HepG2 (cell line): ENCODE data around the gene GP1BA. TPM values are rescaled to one million over a fixed set of nuclear protein-coding genes. Genes with fewer than 3 reads are reported as not detected.

Experiments used
- ARNT2 ChIP-seq: sonication (generic); formaldehyde crosslinking; IDR thresholded peaks from 2 replicates; pipeline ENCODE4 v1.8.0; 2022; ENCODE audit warnings: mild to moderate bottlenecking, low read depth, missing genetic modification reagents, moderate library complexity
- ATF7 ChIP-seq, 2 experiments: fragments of 450-650 bp in 1 of 2; sonication (generic) in 1 of 2; formaldehyde crosslinking in 1 of 2; IDR thresholded peaks; 2 replicates each; pipeline versions ENCODE4 v1.4.0 to v1.6.1; 2016 to 2020; ENCODE audit warnings: antibody characterized with exemption in 1 of 2, mild to moderate bottlenecking in 1 of 2, missing genetic modification reagents in 1 of 2
- CHD2 ChIP-seq: IDR thresholded peaks from 2 replicates; pipeline ENCODE4 v1.6.1; 2011; ENCODE audit warnings: low read depth, low read length, improper control_type of control experiment
- EP300 ChIP-seq, 3 experiments: sonication (generic) in 1 of 3; formaldehyde crosslinking in 1 of 3; IDR thresholded peaks; 2 replicates each; pipeline versions ENCODE4 v1.5.1 to v1.6.1; 2011 to 2020; ENCODE audit warnings: low read depth in 2 of 3, low read length in 2 of 3, borderline replicate concordance in 1 of 3, improper control_type of control experiment in 1 of 3, mild to moderate bottlenecking in 1 of 3, missing genetic modification reagents in 1 of 3, moderate library complexity in 1 of 3
- FOXC1 ChIP-seq: sonication (generic); formaldehyde crosslinking; IDR thresholded peaks from 2 replicates; pipeline ENCODE4 v1.8.0; 2022; ENCODE audit warnings: mild to moderate bottlenecking, missing genetic modification reagents, borderline replicate concordance
- GFI1 ChIP-seq: sonication (generic); formaldehyde crosslinking; IDR thresholded peaks from 2 replicates; pipeline ENCODE4 v1.5.0; 2020; ENCODE audit warnings: missing genetic modification reagents, mild to moderate bottlenecking, borderline replicate concordance
- GTF2F1 ChIP-seq: fragments of 150-350 bp; IDR thresholded peaks from 2 replicates; pipeline ENCODE4 v1.6.1; 2014; ENCODE audit warnings: low read length
- MEF2D ChIP-seq: sonication (generic); formaldehyde crosslinking; IDR thresholded peaks from 2 replicates; pipeline ENCODE4 v1.5.1; 2020; ENCODE audit warnings: mild to moderate bottlenecking, missing genetic modification reagents
- NFIC ChIP-seq: IDR thresholded peaks from 2 replicates; pipeline ENCODE4 v1.6.1; 2012; ENCODE audit warnings: mild to moderate bottlenecking, low read length, inconsistent platforms
- PAWR ChIP-seq: sonication (generic); formaldehyde crosslinking; IDR thresholded peaks from 2 replicates; pipeline ENCODE4 v1.4.0; 2020; ENCODE audit warnings: missing genetic modification reagents, mild to moderate bottlenecking, borderline replicate concordance
- PITX1 ChIP-seq: sonication (generic); formaldehyde crosslinking; IDR thresholded peaks from 2 replicates; pipeline ENCODE4 v1.5.1; 2020; ENCODE audit warnings: mild to moderate bottlenecking, missing genetic modification reagents
- SMAD3 ChIP-seq: sonication (generic); formaldehyde crosslinking; IDR thresholded peaks from 2 replicates; pipeline ENCODE4 v1.4.0; 2020; ENCODE audit warnings: missing genetic modification reagents
- U2AF2 ChIP-seq: fragments of 200-400 bp; formaldehyde crosslinking; IDR thresholded peaks from 2 replicates; pipeline ENCODE4 v1.6.1; 2017; ENCODE audit warnings: low read depth, mild to moderate bottlenecking, low read length
- XBP1 ChIP-seq: sonication (generic); formaldehyde crosslinking; IDR thresholded peaks from 2 replicates; pipeline ENCODE4 v1.5.0; 2020; ENCODE audit warnings: missing genetic modification reagents
- ZNF138 ChIP-seq: sonication (generic); formaldehyde crosslinking; IDR thresholded peaks from 2 replicates; pipeline ENCODE4 v1.5.0; 2020; ENCODE audit warnings: mild to moderate bottlenecking, low read depth, missing genetic modification reagents
- ZNF17 ChIP-seq: sonication (generic); formaldehyde crosslinking; IDR thresholded peaks from 2 replicates; pipeline ENCODE4 v1.5.0; 2020; ENCODE audit warnings: mild to moderate bottlenecking, missing genetic modification reagents
- polyA plus RNA-seq, 8 experiments: library from polyadenylated mRNA; depleted of rRNA in 3 of 8; stranded (reverse) in 7 of 8; unstranded in 1 of 8; fragments of >200 nt; fragmentation: Illumina TruSeq in 4 of 8; extraction: Trizol in 4 of 8; gene quantifications; 2 replicates each; pipeline versions ENCODE4 v1.2.1 to v1.2.3, GENCODE V29; 2011 to 2016; ENCODE audit warnings: low read depth in 4 of 8, missing spikeins in 1 of 8, mixed read lengths in 1 of 8; ENCODE audit not compliant: insufficient read depth in 1 of 8
- total RNA-seq, 5 experiments: library from RNA; depleted of rRNA; stranded (reverse); fragments of >200 nt; fragmentation: Illumina TruSeq; extraction: Trizol; gene quantifications; 2 replicates each; pipeline ENCODE4 v1.2.3, GENCODE V29; 2016; ENCODE audit warnings: low read depth in 1 of 5
- TF ChIP-seq, protein P1 (sequence below): sonication (generic); formaldehyde crosslinking; IDR thresholded peaks from 2 replicates; pipeline ENCODE4 v1.8.0; 2022; ENCODE audit warnings: missing genetic modification reagents, mild to moderate bottlenecking, borderline replicate concordance
- TF ChIP-seq, protein P2 (sequence below): sonication (generic); formaldehyde crosslinking; IDR thresholded peaks from 2 replicates; pipeline ENCODE4 v1.5.0; 2020; ENCODE audit warnings: mild to moderate bottlenecking, missing genetic modification reagents, moderate library complexity
- TF ChIP-seq, protein P3 (sequence below): sonication (generic); formaldehyde crosslinking; IDR thresholded peaks from 2 replicates; pipeline ENCODE4 v1.4.0; 2020; ENCODE audit warnings: missing genetic modification reagents
- TF ChIP-seq, protein P4 (sequence below): sonication (generic); formaldehyde crosslinking; IDR thresholded peaks from 2 replicates; pipeline ENCODE4 v1.5.0; 2020; ENCODE audit warnings: mild to moderate bottlenecking, missing genetic modification reagents, borderline replicate concordance

The GP1BA gene
- total and polyA plus RNA-seq, 2 of the 13 experiments (the other 11 are each of a cell fraction or from before 2014, with no cell fraction given) = not detected

DNA sequence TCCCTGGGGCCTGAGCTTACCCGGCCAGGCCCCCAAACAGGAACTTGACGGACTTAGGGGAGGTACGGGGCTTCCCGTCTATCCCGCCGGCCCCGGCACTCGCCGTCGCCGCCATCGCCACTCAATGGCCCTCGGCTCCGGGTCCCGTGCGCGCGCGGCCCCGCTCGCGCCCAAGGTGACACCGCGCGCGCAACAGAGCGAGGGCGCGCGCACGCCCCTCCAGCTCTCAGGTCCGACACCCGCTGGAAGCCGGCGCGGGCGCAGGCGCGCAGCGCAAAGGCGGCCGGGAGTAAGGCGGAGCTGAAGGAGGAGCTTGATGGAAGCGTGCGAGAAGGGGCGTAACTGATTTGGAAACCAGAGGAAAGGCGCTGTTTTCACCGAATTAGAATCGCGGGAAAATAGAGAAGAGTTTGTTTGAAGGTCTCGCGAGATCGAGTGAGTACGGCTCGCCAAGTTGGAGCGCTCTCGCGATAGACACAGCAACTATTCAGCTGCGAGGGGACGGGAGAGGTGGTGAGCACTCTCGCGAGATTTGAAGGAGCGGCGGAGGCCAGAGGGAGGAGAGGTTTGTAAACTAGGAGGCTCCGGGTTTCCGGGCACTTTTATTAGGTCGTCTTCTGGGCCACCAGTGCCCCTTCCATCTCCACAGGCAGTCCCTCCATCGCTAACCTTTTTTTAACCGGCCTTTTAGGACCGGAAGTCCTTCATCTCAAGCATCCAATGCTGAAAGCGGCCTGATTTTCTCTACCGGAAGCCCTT lies 7.9 kb downstream of the GP1BA start, which contains the start of the genes RNF167 and SLC25A11 (continued):
- TF ChIP-seq, protein P1, sequence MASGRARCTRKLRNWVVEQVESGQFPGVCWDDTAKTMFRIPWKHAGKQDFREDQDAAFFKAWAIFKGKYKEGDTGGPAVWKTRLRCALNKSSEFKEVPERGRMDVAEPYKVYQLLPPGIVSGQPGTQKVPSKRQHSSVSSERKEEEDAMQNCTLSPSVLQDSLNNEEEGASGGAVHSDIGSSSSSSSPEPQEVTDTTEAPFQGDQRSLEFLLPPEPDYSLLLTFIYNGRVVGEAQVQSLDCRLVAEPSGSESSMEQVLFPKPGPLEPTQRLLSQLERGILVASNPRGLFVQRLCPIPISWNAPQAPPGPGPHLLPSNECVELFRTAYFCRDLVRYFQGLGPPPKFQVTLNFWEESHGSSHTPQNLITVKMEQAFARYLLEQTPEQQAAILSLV (CRISPR knock-in tag) = no peak
- no peak for TF ChIP-seq ATF7 (IDR thresholded peaks at IDR 0.05)
- TF ChIP-seq ATF7 (CRISPR knock-in tag; IDR thresholded peaks at IDR 0.05) = no peak
- peak; percentile 98 for TF ChIP-seq CHD2
- no peak for TF ChIP-seq U2AF2
- TF ChIP-seq SMAD3 = no peak
- 0 out of 2 replicates have a peak, but pooled peaks have one; percentile 12 for TF ChIP-seq FOXC1 (CRISPR knock-in tag)
- no peak for TF ChIP-seq PAWR
- TF ChIP-seq ZNF17 (CRISPR knock-in tag) = no peak
- TF ChIP-seq NFIC = peak; percentile 32; the same call in 1 of the 2 replicates
- no peak for TF ChIP-seq ZNF138 (CRISPR knock-in tag)
- TF ChIP-seq, protein P2, sequence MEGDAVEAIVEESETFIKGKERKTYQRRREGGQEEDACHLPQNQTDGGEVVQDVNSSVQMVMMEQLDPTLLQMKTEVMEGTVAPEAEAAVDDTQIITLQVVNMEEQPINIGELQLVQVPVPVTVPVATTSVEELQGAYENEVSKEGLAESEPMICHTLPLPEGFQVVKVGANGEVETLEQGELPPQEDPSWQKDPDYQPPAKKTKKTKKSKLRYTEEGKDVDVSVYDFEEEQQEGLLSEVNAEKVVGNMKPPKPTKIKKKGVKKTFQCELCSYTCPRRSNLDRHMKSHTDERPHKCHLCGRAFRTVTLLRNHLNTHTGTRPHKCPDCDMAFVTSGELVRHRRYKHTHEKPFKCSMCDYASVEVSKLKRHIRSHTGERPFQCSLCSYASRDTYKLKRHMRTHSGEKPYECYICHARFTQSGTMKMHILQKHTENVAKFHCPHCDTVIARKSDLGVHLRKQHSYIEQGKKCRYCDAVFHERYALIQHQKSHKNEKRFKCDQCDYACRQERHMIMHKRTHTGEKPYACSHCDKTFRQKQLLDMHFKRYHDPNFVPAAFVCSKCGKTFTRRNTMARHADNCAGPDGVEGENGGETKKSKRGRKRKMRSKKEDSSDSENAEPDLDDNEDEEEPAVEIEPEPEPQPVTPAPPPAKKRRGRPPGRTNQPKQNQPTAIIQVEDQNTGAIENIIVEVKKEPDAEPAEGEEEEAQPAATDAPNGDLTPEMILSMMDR (CRISPR knock-in tag) = no peak
- no peak for TF ChIP-seq GFI1 (CRISPR knock-in tag)
- no peak; the same call in 1 of the 2 replicates for TF ChIP-seq MEF2D
- no peak; the same call in 1 of the 2 replicates for TF ChIP-seq ARNT2 (CRISPR knock-in tag)
- TF ChIP-seq PITX1 (CRISPR knock-in tag) = 0 out of 2 replicates have a peak, but pooled peaks have one; percentile 14
- TF ChIP-seq GTF2F1 = no peak
- TF ChIP-seq, protein P3, sequence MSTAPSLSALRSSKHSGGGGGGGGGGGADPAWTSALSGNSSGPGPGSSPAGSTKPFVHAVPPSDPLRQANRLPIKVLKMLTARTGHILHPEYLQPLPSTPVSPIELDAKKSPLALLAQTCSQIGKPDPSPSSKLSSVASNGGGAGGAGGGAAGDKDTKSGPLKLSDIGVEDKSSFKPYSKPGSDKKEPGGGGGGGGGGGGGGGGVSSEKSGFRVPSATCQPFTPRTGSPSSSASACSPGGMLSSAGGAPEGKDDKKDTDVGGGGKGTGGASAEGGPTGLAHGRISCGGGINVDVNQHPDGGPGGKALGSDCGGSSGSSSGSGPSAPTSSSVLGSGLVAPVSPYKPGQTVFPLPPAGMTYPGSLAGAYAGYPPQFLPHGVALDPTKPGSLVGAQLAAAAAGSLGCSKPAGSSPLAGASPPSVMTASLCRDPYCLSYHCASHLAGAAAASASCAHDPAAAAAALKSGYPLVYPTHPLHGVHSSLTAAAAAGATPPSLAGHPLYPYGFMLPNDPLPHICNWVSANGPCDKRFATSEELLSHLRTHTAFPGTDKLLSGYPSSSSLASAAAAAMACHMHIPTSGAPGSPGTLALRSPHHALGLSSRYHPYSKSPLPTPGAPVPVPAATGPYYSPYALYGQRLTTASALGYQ (CRISPR knock-in tag) = no peak
- no peak for TF ChIP-seq XBP1
- TF ChIP-seq, protein P4, sequence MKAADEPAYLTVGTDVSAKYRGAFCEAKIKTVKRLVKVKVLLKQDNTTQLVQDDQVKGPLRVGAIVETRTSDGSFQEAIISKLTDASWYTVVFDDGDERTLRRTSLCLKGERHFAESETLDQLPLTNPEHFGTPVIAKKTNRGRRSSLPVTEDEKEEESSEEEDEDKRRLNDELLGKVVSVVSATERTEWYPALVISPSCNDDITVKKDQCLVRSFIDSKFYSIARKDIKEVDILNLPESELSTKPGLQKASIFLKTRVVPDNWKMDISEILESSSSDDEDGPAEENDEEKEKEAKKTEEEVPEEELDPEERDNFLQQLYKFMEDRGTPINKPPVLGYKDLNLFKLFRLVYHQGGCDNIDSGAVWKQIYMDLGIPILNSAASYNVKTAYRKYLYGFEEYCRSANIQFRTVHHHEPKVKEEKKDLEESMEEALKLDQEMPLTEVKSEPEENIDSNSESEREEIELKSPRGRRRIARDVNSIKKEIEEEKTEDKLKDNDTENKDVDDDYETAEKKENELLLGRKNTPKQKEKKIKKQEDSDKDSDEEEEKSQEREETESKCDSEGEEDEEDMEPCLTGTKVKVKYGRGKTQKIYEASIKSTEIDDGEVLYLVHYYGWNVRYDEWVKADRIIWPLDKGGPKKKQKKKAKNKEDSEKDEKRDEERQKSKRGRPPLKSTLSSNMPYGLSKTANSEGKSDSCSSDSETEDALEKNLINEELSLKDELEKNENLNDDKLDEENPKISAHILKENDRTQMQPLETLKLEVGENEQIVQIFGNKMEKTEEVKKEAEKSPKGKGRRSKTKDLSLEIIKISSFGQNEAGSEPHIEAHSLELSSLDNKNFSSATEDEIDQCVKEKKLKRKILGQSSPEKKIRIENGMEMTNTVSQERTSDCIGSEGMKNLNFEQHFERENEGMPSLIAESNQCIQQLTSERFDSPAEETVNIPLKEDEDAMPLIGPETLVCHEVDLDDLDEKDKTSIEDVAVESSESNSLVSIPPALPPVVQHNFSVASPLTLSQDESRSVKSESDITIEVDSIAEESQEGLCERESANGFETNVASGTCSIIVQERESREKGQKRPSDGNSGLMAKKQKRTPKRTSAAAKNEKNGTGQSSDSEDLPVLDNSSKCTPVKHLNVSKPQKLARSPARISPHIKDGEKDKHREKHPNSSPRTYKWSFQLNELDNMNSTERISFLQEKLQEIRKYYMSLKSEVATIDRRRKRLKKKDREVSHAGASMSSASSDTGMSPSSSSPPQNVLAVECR (CRISPR knock-in tag) = peak; percentile 73; the same call in 1 of the 2 replicates
- no peak for TF ChIP-seq EP300 (IDR thresholded peaks at IDR 0.05; ENCODE audit: low read depth in 2 of 2, low read length in 2 of 2)
- no peak for TF ChIP-seq EP300 (CRISPR knock-in tag; IDR thresholded peaks at IDR 0.05; ENCODE audit: borderline replicate concordance)
